HEK293 (cell line): Measurements from ENCODE around the gene OR2AT4.

Experiments
- CTCF ChIP-seq: fragments of 450-650 bp; formaldehyde crosslinking; IDR thresholded peaks from 2 replicates; pipeline ENCODE4 v1.5.1; 2016; ENCODE audit warnings: missing biosample characterization, missing genetic modification characterization
- ZBTB11 ChIP-seq: fragments of 450-650 bp; formaldehyde crosslinking; conservative IDR thresholded peaks from 2 replicates; pipeline ENCODE4 v1.5.1; 2016; ENCODE audit warnings: low read depth, missing biosample characterization, missing genetic modification characterization
- ZNF23 ChIP-seq: fragments of 450-650 bp; formaldehyde crosslinking; IDR thresholded peaks from 2 replicates; pipeline ENCODE4 v1.5.1; 2016; ENCODE audit warnings: missing biosample characterization, missing genetic modification characterization, borderline replicate concordance
- ZNF341 ChIP-seq: fragments of 450-650 bp; formaldehyde crosslinking; IDR thresholded peaks from 2 replicates; pipeline ENCODE4; 2016; ENCODE audit warnings: low read depth, missing biosample characterization, missing genetic modification characterization
- ZNF513 ChIP-seq: fragments of 450-650 bp; IDR thresholded peaks from 2 replicates; pipeline ENCODE4 v1.5.1; 2018; ENCODE audit warnings: missing biosample characterization, missing genetic modification characterization
- ZNF549 ChIP-seq: fragments of 450-650 bp; IDR thresholded peaks from 2 replicates; pipeline ENCODE4 v1.5.1; 2018; ENCODE audit warnings: missing biosample characterization, missing genetic modification characterization, mild to moderate bottlenecking, inconsistent platforms, moderate library complexity
- ZNF639 ChIP-seq: fragments of 450-650 bp; formaldehyde crosslinking; IDR thresholded peaks from 2 replicates; pipeline ENCODE4 v1.5.1; 2016; ENCODE audit warnings: missing biosample characterization, missing genetic modification characterization
- ZNF654 ChIP-seq: fragments of 450-650 bp; formaldehyde crosslinking; IDR thresholded peaks from 2 replicates; pipeline ENCODE4 v1.5.1; 2016; ENCODE audit warnings: low read depth, missing biosample characterization, missing genetic modification characterization
- ZNF830 ChIP-seq: fragments of 450-650 bp; IDR thresholded peaks from 2 replicates; pipeline ENCODE4 v1.5.0; 2018; ENCODE audit warnings: missing biosample characterization, missing genetic modification characterization, low read depth, mild to moderate bottlenecking, moderate library complexity

- TF ChIP-seq ZNF549 (tag by site-specific recombination) (no peak), CTCF (tag by site-specific recombination) (no peak), ZNF639 (no peak), ZNF23 (no peak), ZNF513 (tag by site-specific recombination) (no peak), ZNF654 (tag by site-specific recombination) (no peak), ZNF830 (tag by site-specific recombination) (no peak), ZBTB11 (tag by site-specific recombination) (no peak), ZNF341 (tag by site-specific recombination) (no peak)
These were observed 11.8 kb downstream of the OR2AT4 start for GRCh38 chr11:75084883-75085282.
